NT2/D1 (cell line): ENCODE data around the gene PER1.

Source experiments
- DNase-seq: peaks from one replicate; pipeline ENCODE4 v3.0.0-alpha.2; 2011; ENCODE audit warnings: low read depth, low spot score
- H3K27me3 ChIP-seq: 2 replicates; pipeline ENCODE4 v1.6.0; 2011; ENCODE audit warnings: mild to moderate bottlenecking; ENCODE audit not compliant: insufficient read length, insufficient read depth
- H3K36me3 ChIP-seq: 2 replicates; pipeline ENCODE4 v1.6.1; 2011; ENCODE audit warnings: mild to moderate bottlenecking, low read length, mixed read lengths; ENCODE audit not compliant: insufficient read depth, insufficient read length
- H3K4me1 ChIP-seq: 2 replicates; pipeline ENCODE4 v1.5.1; 2011; ENCODE audit not compliant: insufficient read depth, insufficient read length
- H3K4me3 ChIP-seq: 2 replicates; pipeline ENCODE4 v1.5.1; 2011; ENCODE audit warnings: low read depth; ENCODE audit not compliant: insufficient read length
- H3K9ac ChIP-seq: 2 replicates; pipeline ENCODE4 v1.6.0; 2011; ENCODE audit warnings: low read depth; ENCODE audit not compliant: insufficient read length
- H3K9me3 ChIP-seq: 2 replicates; pipeline ENCODE4 v1.5.1; 2011; ENCODE audit warnings: mild to moderate bottlenecking, low read length; ENCODE audit not compliant: insufficient read depth
- SUZ12 ChIP-seq: IDR thresholded peaks from 2 replicates; pipeline ENCODE4 v1.6.1; 2011; ENCODE audit not compliant: insufficient read length, insufficient read depth; ENCODE audit errors: extremely low read depth
- YY1 ChIP-seq: IDR thresholded peaks from 2 replicates; pipeline ENCODE4 v1.6.1; 2011; ENCODE audit not compliant: insufficient read length, insufficient read depth
- ZNF274 ChIP-seq: IDR thresholded peaks from 2 replicates; pipeline ENCODE4 v1.6.1; 2011; ENCODE audit warnings: mild to moderate bottlenecking, low read depth, low read length

The PER1 gene

GRCh38 chr17:8154608-8155155 is 2.5 kb upstream of the PER1 start:
- Histone ChIP-seq H3K27me3 (no peaks in the 10 kb centered on the region), H3K9me3 (no peaks in the 10 kb centered on the region), H3K9ac (peak overlapping the region; percentile 53), H3K4me3 (peak overlapping the region; percentile 74), H3K4me1 (peaks cover 9% of the 10 kb centered on the region), H3K36me3 (peaks cover 16% of the 10 kb centered on the region)
- TF ChIP-seq ZNF274 (no peak), YY1 (no peak), SUZ12 (no peak)
- DNase-seq, result no peak

GRCh38 chr17:8153957-8154607 is 1.9 kb upstream of the PER1 start:
- no peaks in the 10 kb centered on the region for H3K27me3 ChIP-seq
- no peak for TF ChIP-seq SUZ12
- TF ChIP-seq ZNF274, result no peak
- TF ChIP-seq YY1, result no peak
- peak overlapping the region; percentile 53 for H3K9ac ChIP-seq
- peaks cover 9% of the 10 kb centered on the region for H3K4me1 ChIP-seq
- peak; percentile 88 for DNase-seq
- H3K9me3 ChIP-seq, result no peaks in the 10 kb centered on the region
- H3K4me3 ChIP-seq, result peak overlapping the region; percentile 16
- H3K36me3 ChIP-seq, result peaks cover 18% of the 10 kb centered on the region

DNA sequence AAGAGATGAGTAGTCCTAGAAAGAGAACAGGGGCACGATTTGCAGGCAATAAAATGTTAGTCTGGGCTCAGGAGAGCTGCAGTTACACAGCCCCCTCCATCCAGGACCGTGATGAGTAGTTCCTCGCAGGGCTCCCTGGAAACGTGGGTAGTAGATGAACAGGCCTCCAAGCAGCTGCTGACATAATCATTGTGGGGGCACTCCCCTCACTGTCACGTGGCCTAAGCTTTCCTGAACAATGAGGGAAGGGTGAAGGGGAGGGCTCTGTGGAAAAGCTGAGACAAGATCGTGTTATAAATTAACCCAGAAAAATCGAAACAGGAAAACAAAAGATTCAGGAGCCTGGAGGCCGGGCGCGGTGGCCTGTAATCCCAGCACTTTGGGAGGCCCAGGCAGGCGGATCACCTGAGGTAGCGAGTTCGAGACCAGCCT is 1.3 kb upstream of the PER1 start:
- TF ChIP-seq YY1 (no peak), SUZ12 (no peak), ZNF274 (no peak)
- Histone ChIP-seq H3K9me3 (no peaks in the 10 kb centered on the region), H3K36me3 (peaks cover 19% of the 10 kb centered on the region), H3K4me3 (no peak overlapping the region), H3K9ac (no peak overlapping the region), H3K4me1 (peaks cover 9% of the 10 kb centered on the region), H3K27me3 (no peaks in the 10 kb centered on the region)
- DNase-seq, result no peak

DNA sequence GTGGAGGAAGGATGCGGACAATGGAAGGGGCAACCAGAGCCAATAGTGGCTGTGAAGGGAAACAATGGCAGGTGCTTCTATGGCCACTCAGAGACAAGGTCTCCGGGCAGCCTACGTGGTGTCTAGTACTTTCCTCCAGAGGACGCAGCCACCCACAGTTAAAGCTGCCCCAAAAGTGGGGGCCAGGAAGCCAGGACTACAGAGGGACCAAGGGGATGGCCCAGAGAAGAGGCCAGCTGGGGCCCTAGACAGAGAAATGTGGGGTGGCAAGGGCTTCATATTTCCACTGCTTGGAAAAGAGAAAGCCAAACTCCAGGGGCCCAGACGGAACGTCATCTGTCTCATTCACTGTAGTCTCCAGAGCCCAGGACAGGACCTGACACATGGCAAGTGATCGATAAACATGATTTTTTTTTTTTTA is 837 bp upstream of the PER1 start:
- Histone ChIP-seq H3K27me3 (no peaks in the 10 kb centered on the region), H3K4me1 (peaks cover 9% of the 10 kb centered on the region), H3K4me3 (no peak overlapping the region), H3K9ac (no peak overlapping the region), H3K9me3 (no peaks in the 10 kb centered on the region), H3K36me3 (peaks cover 21% of the 10 kb centered on the region)
- TF ChIP-seq YY1 (no peak), SUZ12 (no peak), ZNF274 (no peak)
- DNase-seq, result no peak

- Histone ChIP-seq H3K4me3 (peak overlapping the region; percentile 90), H3K9me3 (no peaks in the 10 kb centered on the region), H3K36me3 (peaks cover 35% of the 10 kb centered on the region), H3K27me3 (no peaks in the 10 kb centered on the region), H3K9ac (peak overlapping the region; percentile 90), H3K4me1 (peaks cover 9% of the 10 kb centered on the region)
- DNase-seq, result no peak
- no peak for TF ChIP-seq YY1
- no peak for TF ChIP-seq ZNF274
- no peak for TF ChIP-seq SUZ12
Measured at GRCh38 chr17:8151641-8152111, 528 bp downstream of the PER1 start.

- Histone ChIP-seq H3K9me3 (no peaks in the 10 kb centered on the region), H3K4me1 (peaks cover 9% of the 10 kb centered on the region), H3K36me3 (peaks cover 40% of the 10 kb centered on the region), H3K9ac (peak overlapping the region; percentile 90), H3K4me3 (peak overlapping the region; percentile 90), H3K27me3 (no peaks in the 10 kb centered on the region)
- TF ChIP-seq ZNF274 (no peak), YY1 (no peak), SUZ12 (no peak)
- DNase-seq, result no peak
Measured at GRCh38 chr17:8151120-8151640, 1.0 kb downstream of the PER1 start.

GRCh38 chr17:8150194-8151119 is 1.7 kb downstream of the PER1 start:
- peak overlapping the region; percentile 57 for H3K9ac ChIP-seq
- peaks cover 47% of the 10 kb centered on the region for H3K36me3 ChIP-seq
- peak overlapping the region; percentile 90 for H3K4me3 ChIP-seq

More at GRCh38 chr17:8150194-8151119, 1.7 kb downstream of the PER1 start:
- TF ChIP-seq ZNF274, result no peak
- TF ChIP-seq SUZ12, result no peak
- TF ChIP-seq YY1, result no peak
- Histone ChIP-seq H3K9me3 (no peaks in the 10 kb centered on the region), H3K27me3 (no peaks in the 10 kb centered on the region), H3K4me1 (peaks cover 9% of the 10 kb centered on the region)
- DNase-seq, result no peak
